GM12878 (cell line): ENCODE data around the gene ITIH5.

ENCODE experiments used
- TAF1 ChIP-seq: IDR thresholded peaks from 2 replicates; pipeline ENCODE4 v1.6.1; 2011; ENCODE audit warnings: mild to moderate bottlenecking, low read depth, low read length, borderline replicate concordance
- TF ChIP-seq, protein P1 (sequence below), 3 experiments: IDR thresholded peaks in 2 of 3; conservative IDR thresholded peaks in 1 of 3; 2 replicates each; pipeline ENCODE4 v1.5.1; 2011; ENCODE audit warnings: low read depth in 3 of 3, low read length in 3 of 3, mild to moderate bottlenecking in 3 of 3, control low read depth in 2 of 3, moderate library complexity in 2 of 3, inconsistent platforms in 1 of 3, mixed read lengths in 1 of 3; ENCODE audit not compliant: control insufficient read depth in 2 of 3, insufficient read depth in 1 of 3; ENCODE audit errors: extremely low read depth in 1 of 3

GRCh38 chr10:7547829-7548228, 118.9 kb downstream of the ITIH5 start:
- TF ChIP-seq, protein P1, sequence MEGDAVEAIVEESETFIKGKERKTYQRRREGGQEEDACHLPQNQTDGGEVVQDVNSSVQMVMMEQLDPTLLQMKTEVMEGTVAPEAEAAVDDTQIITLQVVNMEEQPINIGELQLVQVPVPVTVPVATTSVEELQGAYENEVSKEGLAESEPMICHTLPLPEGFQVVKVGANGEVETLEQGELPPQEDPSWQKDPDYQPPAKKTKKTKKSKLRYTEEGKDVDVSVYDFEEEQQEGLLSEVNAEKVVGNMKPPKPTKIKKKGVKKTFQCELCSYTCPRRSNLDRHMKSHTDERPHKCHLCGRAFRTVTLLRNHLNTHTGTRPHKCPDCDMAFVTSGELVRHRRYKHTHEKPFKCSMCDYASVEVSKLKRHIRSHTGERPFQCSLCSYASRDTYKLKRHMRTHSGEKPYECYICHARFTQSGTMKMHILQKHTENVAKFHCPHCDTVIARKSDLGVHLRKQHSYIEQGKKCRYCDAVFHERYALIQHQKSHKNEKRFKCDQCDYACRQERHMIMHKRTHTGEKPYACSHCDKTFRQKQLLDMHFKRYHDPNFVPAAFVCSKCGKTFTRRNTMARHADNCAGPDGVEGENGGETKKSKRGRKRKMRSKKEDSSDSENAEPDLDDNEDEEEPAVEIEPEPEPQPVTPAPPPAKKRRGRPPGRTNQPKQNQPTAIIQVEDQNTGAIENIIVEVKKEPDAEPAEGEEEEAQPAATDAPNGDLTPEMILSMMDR (IDR thresholded peaks at IDR 0.05 in 2 of 3, conservative IDR thresholded peaks at IDR 0.05 in 1 of 3; ENCODE audit: control insufficient read depth in 2 of 3, extremely low read depth in 1 of 3, insufficient read depth in 1 of 3, low read depth in 3 of 3, low read length in 3 of 3) = no peak
- TF ChIP-seq TAF1 = no peak
